ENCODE results near the gene ZNF573. TPM values are rescaled to one million over a fixed set of nuclear protein-coding genes. Genes with fewer than 3 reads are reported as not detected.
A peak's percentile ranks its signal among the peaks of the same experiment; 100 is the strongest.

The ZNF573 gene
- polyA plus RNA-seq, 3 donors, result 1.1 to 3.1 (median 1.5) TPM

DNA sequence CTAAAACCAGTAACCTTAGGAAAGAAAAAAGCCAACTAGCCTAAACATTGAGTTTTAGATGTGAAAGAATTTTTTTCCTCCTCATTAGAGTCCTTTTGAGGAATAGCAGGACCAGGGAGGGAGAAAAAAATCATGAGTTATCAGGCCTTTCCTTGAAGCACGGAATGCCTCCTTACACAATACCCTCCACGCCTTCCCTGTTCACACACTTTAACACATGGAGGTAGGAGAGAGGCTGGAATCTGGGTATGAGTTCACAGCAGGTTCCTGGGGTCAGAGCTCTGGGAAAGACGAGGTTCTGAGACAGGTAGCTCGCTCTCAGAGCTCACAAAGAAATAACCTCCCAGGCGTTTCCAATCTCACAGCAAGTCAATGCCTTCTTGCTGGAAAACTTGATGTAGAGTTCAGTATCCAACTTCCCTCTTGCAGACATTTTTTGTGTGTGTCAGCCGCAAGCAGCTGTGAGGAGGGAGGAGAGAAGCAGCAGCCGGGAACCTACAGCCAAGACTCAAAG lies 716 bp downstream of the ZNF573 start:
- H2AFZ ChIP-seq (ENCODE audit: insufficient read depth, low read depth, low read length, poor library complexity, severe bottlenecking), result peak overlapping the region; percentile 99
- Mint-ChIP-seq H3K27ac (peak overlapping the region; percentile 76 to 92 (median 90)), H3K9me3 (peaks cover 25 to 77% (median 55%) of the 10 kb centered on the region in 7 donors), H3K4me3 (peak overlapping the region; percentile 89 to 98), H3K4me1 (peaks cover 17% of the 10 kb centered on the region), H3K27me3 (ENCODE audit: low read depth in 3 of 3) (peaks cover 0 to 3% (median 1%) of the 10 kb centered on the region in 3 donors), H3K36me3 (peaks cover 8 to 12% of the 10 kb centered on the region in 2 donors)
- H3K4me3 ChIP-seq (replicated peaks in 1 of 3; ENCODE audit: low read depth in 2 of 3, low read length in 3 of 3), result peak overlapping the region; percentile 69 to 99 (median 90)
- TF ChIP-seq CTCF (IDR thresholded peaks at IDR 0.05), result no peak
- no peaks in the 10 kb centered on the region for H3K36me3 ChIP-seq (replicated peaks in 1 of 2; ENCODE audit: control insufficient read depth in 1 of 2, insufficient read depth in 2 of 2, low read length in 2 of 2)
- WGBS (ENCODE audit: insufficient coverage), result no CpG with 5 or more reads among the region's 7 CpGs
- no peaks in the 10 kb centered on the region for H3K79me2 ChIP-seq (ENCODE audit: insufficient read depth, low read length)
- H3K27me3 ChIP-seq (ENCODE audit: control insufficient read depth in 2 of 2, insufficient read depth in 2 of 2, low read length in 2 of 2), result no peaks in the 10 kb centered on the region
- H4K20me1 ChIP-seq (ENCODE audit: insufficient read depth, low read length), result no peaks in the 10 kb centered on the region
- H3K4me1 ChIP-seq (ENCODE audit: control insufficient read depth in 1 of 2, insufficient read depth in 2 of 2, low read length in 2 of 2), result peaks cover 9 to 16% of the 10 kb centered on the region in 2 donors
- H3K27ac ChIP-seq (ENCODE audit: low read depth in 1 of 2, low read length in 2 of 2), result peak overlapping the region; percentile 36 to 82
- H3K9me3 ChIP-seq (replicated peaks in 1 of 2; ENCODE audit: control insufficient read depth in 1 of 2, insufficient read depth in 1 of 2, low read length in 2 of 2), result peaks cover 44 to 54% of the 10 kb centered on the region in 2 donors
- H3K9ac ChIP-seq (ENCODE audit: insufficient read depth, low read length, poor library complexity, severe bottlenecking), result peak overlapping the region; percentile 79
- peak overlapping the region; percentile 91 for H3K4me2 ChIP-seq (replicated peaks; ENCODE audit: extremely low read depth, low read length, poor library complexity, severe bottlenecking)
- peak in 1 of 3 donors; percentile 3 for DNase-seq
- intact Hi-C loops (cut with micrococcal nuclease), result loop anchor here in 1 of 2 donors (5.0 kb wide), 1 partner anchor 406 kb away; the partner anchor contains the start of gene ZNF527

DNA sequence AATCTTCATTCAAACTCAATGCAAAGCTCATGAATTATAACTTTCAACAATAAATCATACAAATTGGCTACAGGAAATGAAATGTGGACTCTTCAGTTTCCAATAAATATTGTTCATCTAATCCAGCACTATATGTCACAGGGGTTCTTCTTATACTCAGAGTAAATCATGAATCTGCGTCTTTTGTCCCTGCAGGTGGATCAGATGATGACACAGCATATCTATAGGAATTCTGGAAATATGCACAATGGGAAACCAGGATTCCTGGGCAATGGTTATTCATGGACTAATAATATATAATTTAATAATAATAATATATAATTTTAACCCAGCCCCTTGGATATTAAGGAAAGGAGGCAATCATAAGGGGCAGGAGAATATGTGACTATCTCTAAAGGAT lies 8.4 kb downstream of the ZNF573 start:
- intact Hi-C loops (cut with micrococcal nuclease), result no loop called here

More for the DNA sequence above, 8.4 kb downstream of the ZNF573 start:
- Histone ChIP-seq H3K9me3 (replicated peaks in 1 of 2; ENCODE audit: control insufficient read depth in 1 of 2, insufficient read depth in 1 of 2, low read length in 2 of 2) (peaks cover 49 to 83% of the 10 kb centered on the region in 2 donors), H3K9ac (ENCODE audit: insufficient read depth, low read length, poor library complexity, severe bottlenecking) (no peak overlapping the region), H3K4me2 (replicated peaks; ENCODE audit: extremely low read depth, low read length, poor library complexity, severe bottlenecking) (no peak overlapping the region), H3K79me2 (ENCODE audit: insufficient read depth, low read length) (no peaks in the 10 kb centered on the region), H3K27ac (ENCODE audit: low read depth in 1 of 2, low read length in 2 of 2) (no peak overlapping the region), H3K36me3 (replicated peaks in 1 of 2; ENCODE audit: control insufficient read depth in 1 of 2, insufficient read depth in 2 of 2, low read length in 2 of 2) (peaks cover 19 to 46% of the 10 kb centered on the region in 2 donors), H2AFZ (ENCODE audit: insufficient read depth, low read depth, low read length, poor library complexity, severe bottlenecking) (no peak overlapping the region), H4K20me1 (ENCODE audit: insufficient read depth, low read length) (no peaks in the 10 kb centered on the region), H3K27me3 (ENCODE audit: control insufficient read depth in 2 of 2, insufficient read depth in 2 of 2, low read length in 2 of 2) (no peaks in the 10 kb centered on the region), H3K4me3 (replicated peaks in 1 of 3; ENCODE audit: low read depth in 2 of 3, low read length in 3 of 3) (no peak overlapping the region), H3K4me1 (ENCODE audit: control insufficient read depth in 1 of 2, insufficient read depth in 2 of 2, low read length in 2 of 2) (no peaks in the 10 kb centered on the region)
- Mint-ChIP-seq H3K27ac (no peak overlapping the region), H3K27me3 (ENCODE audit: low read depth in 3 of 3) (no peaks in the 10 kb centered on the region), H3K4me1 (no peaks in the 10 kb centered on the region), H3K4me3 (no peak overlapping the region), H3K36me3 (peaks cover 55 to 58% of the 10 kb centered on the region in 2 donors), H3K9me3 (peaks cover 45 to 74% (median 51%) of the 10 kb centered on the region in 7 donors)
- WGBS (ENCODE audit: insufficient coverage), result no CpG with 5 or more reads among the region's 1 CpG
- TF ChIP-seq CTCF (IDR thresholded peaks at IDR 0.05), result no peak
- DNase-seq, result no peak
